Prostate gland (tissue), 2 donors: Measurements from ENCODE around the gene SPG11. TPM values are rescaled to one million over a fixed set of nuclear protein-coding genes. Genes with fewer than 3 reads are reported as not detected.
A peak's percentile ranks its signal among the peaks of the same experiment; 100 is the strongest.
"Not testable (repeated sequence)": the region's sequence is repeated elsewhere in the genome, so short reads cannot be mapped to it uniquely, and the experiment has no call there.

Experiments
- DNase-seq: peaks from one replicate; pipeline ENCODE4 v3.0.0-alpha.2; 2019; ENCODE audit warnings: low spot score
- H3K27ac ChIP-seq, 2 donors: fragments of 200-600 bp; sonication (generic); 2 replicates each; pipeline ENCODE4 v1.5.1; 2017 to 2019
- H3K27me3 ChIP-seq: fragments of 200-600 bp; sonication (generic); replicated peaks from 2 replicates; pipeline ENCODE4 v1.5.1; 2019; ENCODE audit not compliant: insufficient read depth
- H3K36me3 ChIP-seq, 2 donors: fragments of 200-600 bp; sonication (generic); 1 replicate in 1 of 2; 2 replicates in 1 of 2; pipeline versions ENCODE4 v1.5.1 to v1.8.1; 2017 to 2019
- H3K4me1 ChIP-seq: fragments of 200-600 bp; sonication (generic); replicated peaks from 2 replicates; pipeline ENCODE4 v1.5.1; 2019
- H3K4me3 ChIP-seq, 2 donors: fragments of 200-600 bp; sonication (generic); 2 replicates each; pipeline ENCODE4 v1.5.1; 2017 to 2019
- H3K9me3 ChIP-seq: fragments of 200-600 bp; sonication (generic); 2 replicates; pipeline ENCODE4 v1.5.1; 2017
- CTCF ChIP-seq, 4 experiments: fragments of 200-600 bp in 2 of 4; fragments of 450-650 bp in 2 of 4; sonication (generic) in 2 of 4; IDR thresholded peaks; 1 replicate in 3 of 4; 2 replicates in 1 of 4; pipeline ENCODE4 v1.5.1; 2016 to 2019; ENCODE audit warnings: antibody characterized with exemption in 4 of 4, mild to moderate bottlenecking in 2 of 4, moderate library complexity in 2 of 4
- POLR2A ChIP-seq: fragments of 450-650 bp; IDR thresholded peaks from one replicate; pipeline ENCODE4 v1.6.1; 2016; ENCODE audit warnings: antibody characterized with exemption, mild to moderate bottlenecking
- POLR2AphosphoS5 ChIP-seq: sonication (generic); formaldehyde crosslinking; IDR thresholded peaks from one replicate; pipeline ENCODE4 v1.6.1; 2017; ENCODE audit warnings: antibody characterized with exemption
- whole genome bisulfite sequencing: methylation state at CpG from one replicate; pipeline ENCODE4 v1.1.5; 2018; 5-methylcytosine and 5-hydroxymethylcytosine counted together
- intact Hi-C: fragments of 100-400 bp; cut with DNase I; formaldehyde crosslinking; loops from one replicate; pipeline ENCODE4 v1.14.2; 2022
- total RNA-seq, 2 donors: library from RNA; depleted of rRNA; stranded (reverse); fragments of >200 nt; gene quantifications; one replicate each; pipeline ENCODE4 v1.1.0, GENCODE V29; 2016

Gene SPG11
- total RNA-seq, 2 donors from 2014 or later = 86.2 to 93.7 TPM

DNA sequence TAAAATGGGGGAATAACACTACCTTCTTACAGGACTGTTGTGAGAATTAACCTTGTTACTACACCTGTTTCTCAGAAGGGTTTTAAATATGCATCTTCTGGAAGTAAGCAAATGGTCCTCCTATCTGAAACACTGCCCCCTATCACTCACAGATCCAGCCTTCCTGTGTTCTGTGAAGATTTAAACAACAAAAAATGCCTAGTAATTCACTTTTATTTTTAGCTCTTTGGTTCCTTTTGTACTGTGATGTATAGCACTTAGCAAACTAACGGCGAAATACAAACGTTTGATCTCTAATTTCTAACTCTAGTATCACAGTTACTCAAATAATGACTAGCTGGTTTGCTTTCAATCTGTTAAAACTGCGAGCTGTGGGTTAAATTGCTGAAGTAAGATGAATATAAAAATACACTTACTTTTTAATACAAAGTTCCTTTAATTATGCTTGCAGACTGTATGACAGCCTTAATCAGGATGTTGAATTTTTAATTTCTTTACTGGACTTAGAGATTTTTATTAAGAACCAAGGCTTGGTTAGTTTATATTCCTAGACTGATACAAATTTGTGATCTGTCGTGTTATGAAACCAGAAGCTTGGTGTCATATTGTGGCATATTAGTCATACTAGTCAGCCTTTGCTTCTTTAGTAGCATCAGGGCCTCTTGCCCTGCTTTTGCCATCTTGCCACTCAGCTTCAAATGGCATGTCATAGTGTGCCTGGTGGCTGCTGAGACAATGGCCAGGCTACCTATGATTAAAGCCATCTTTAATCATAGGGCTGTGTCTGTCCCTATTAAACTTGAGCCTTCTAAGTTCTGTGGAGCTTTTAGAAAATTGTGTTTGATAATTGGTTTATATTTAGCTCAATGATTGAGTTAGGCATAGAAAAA is 117.3 kb downstream of the SPG11 start:
- WGBS = 56% methylated on average over 5 of the region's 5 CpGs
- Histone ChIP-seq H3K4me3 (no peak overlapping the region), H3K9me3 (no peaks in the 10 kb centered on the region), H3K4me1 (peaks cover 10% of the 10 kb centered on the region), H3K36me3 (no peaks in the 10 kb centered on the region), H3K27ac (no peak overlapping the region), H3K27me3 (no peaks in the 10 kb centered on the region)
- no peak for TF ChIP-seq POLR2AphosphoS5
- no peak for TF ChIP-seq CTCF (IDR thresholded peaks at IDR 0.05)
- no peak for TF ChIP-seq POLR2A
- intact Hi-C loops = no loop called here
- DNase-seq = no peak

- H3K27ac ChIP-seq, intact Hi-C loops, H3K27me3 ChIP-seq, DNase-seq, H3K4me3 ChIP-seq, H3K4me1 ChIP-seq, H3K9me3 ChIP-seq, H3K36me3 ChIP-seq: not testable (repeated sequence)
- 96% methylated on average over 5 of the region's 5 CpGs for WGBS
These were observed 118.7 kb downstream of the SPG11 start for GRCh38 chr15:44544745-44545144.

- H3K4me1 ChIP-seq = peaks cover 10% of the 10 kb centered on the region
- no peak for TF ChIP-seq CTCF (IDR thresholded peaks at IDR 0.05)
- no peak for TF ChIP-seq POLR2A
- no peak for TF ChIP-seq POLR2AphosphoS5
- no peaks in the 10 kb centered on the region for H3K36me3 ChIP-seq
- no peak for DNase-seq
- intact Hi-C loops = no loop called here
- H3K27ac ChIP-seq = peak overlapping the region; percentile 4 to 37
- no peaks in the 10 kb centered on the region for H3K9me3 ChIP-seq
- H3K4me3 ChIP-seq = no peak overlapping the region
- H3K27me3 ChIP-seq = no peaks in the 10 kb centered on the region
These were observed 120.9 kb downstream of the SPG11 start for GRCh38 chr15:44542596-44542995.

DNA sequence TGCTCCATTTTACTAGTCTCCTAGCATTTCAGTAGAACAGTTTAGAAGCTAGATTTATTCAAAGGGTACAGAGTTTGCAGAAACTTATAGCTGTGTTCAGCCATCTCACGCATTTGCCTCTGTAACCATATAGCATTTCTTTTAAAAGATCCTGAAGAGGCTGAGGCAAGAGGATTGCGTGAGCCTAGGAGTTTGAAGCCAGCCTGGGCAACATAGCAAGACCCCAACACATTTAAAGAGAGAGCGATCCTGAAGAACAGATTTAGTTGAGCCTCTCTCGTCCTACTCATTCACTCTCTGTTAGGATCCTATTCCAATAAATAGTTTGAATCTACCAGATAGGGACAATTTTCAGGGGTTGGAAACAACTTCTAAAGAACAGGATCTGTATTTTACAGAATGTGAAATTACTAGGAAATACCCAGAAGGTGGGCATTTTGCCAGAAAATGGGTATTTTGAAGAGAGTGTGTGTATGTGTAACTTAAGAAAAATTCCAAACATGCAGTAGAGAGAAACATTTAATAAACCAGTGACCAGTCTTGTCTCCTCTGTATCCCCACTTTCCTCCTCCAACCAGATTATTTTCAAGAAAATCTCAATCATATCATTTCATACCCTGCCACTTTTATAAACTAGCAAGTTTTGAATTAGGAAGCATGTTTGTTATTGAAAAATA is 122.0 kb downstream of the SPG11 start:
- intact Hi-C loops = no loop called here
- TF ChIP-seq POLR2AphosphoS5 (no peak), POLR2A (no peak), CTCF (IDR thresholded peaks at IDR 0.05) (no peak)
- no peaks in the 10 kb centered on the region for H3K27me3 ChIP-seq
- no peaks in the 10 kb centered on the region for H3K9me3 ChIP-seq
- no peak overlapping the region for H3K27ac ChIP-seq
- no peak for DNase-seq
- no peak overlapping the region for H3K4me3 ChIP-seq
- no peaks in the 10 kb centered on the region for H3K36me3 ChIP-seq
- H3K4me1 ChIP-seq = peaks cover 10% of the 10 kb centered on the region
- WGBS = 90% methylated on average over 4 of the region's 4 CpGs

DNA sequence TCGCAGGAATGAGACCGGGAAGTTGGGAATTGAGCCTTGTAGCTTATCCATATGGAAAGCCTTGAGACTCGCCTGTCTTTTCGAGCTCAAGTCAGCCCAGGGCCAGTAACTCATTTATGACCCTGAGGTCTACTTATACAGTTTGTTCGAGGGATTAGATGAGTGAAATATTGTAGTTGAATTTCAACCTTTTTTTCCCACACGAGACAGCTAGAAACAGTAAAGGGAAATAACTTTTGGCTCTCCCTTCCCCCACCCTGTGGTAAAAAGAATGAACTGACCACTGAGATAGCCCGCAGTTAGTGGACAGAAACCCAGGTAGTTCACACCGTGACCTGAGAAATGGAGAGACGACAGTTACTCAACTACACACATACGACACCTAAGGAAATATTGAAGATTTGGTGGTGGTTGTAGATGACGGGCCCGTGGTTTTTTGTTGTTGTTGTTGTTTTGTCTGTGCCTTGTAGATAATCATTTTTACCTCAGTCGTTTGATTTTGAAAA is 125.7 kb downstream of the SPG11 start:
- peaks cover 8% of the 10 kb centered on the region for H3K4me1 ChIP-seq
- H3K4me3 ChIP-seq = peak overlapping the region; percentile 75 to 95
- intact Hi-C loops = loop anchor here (2.0 to 5.0 kb wide), 2 partner anchors 175 to 251 kb away; partner anchors contain the start of genes B2M and PATL2

More for the DNA sequence above, 125.7 kb downstream of the SPG11 start:
- peak overlapping the region; percentile 94 for H3K27ac ChIP-seq
- DNase-seq = no peak
- 13% methylated on average over 13 of the region's 13 CpGs for WGBS
- H3K9me3 ChIP-seq = no peaks in the 10 kb centered on the region
- no peaks in the 10 kb centered on the region for H3K36me3 ChIP-seq
- no peaks in the 10 kb centered on the region for H3K27me3 ChIP-seq
- TF ChIP-seq POLR2A = no peak
- TF ChIP-seq POLR2AphosphoS5 = peak; percentile 11
- no peak for TF ChIP-seq CTCF (IDR thresholded peaks at IDR 0.05)
